Measurements from ENCODE around the gene PAIP2.
A peak's percentile ranks its signal among the peaks of the same experiment; 100 is the strongest.

PAIP2 gene

DNA sequence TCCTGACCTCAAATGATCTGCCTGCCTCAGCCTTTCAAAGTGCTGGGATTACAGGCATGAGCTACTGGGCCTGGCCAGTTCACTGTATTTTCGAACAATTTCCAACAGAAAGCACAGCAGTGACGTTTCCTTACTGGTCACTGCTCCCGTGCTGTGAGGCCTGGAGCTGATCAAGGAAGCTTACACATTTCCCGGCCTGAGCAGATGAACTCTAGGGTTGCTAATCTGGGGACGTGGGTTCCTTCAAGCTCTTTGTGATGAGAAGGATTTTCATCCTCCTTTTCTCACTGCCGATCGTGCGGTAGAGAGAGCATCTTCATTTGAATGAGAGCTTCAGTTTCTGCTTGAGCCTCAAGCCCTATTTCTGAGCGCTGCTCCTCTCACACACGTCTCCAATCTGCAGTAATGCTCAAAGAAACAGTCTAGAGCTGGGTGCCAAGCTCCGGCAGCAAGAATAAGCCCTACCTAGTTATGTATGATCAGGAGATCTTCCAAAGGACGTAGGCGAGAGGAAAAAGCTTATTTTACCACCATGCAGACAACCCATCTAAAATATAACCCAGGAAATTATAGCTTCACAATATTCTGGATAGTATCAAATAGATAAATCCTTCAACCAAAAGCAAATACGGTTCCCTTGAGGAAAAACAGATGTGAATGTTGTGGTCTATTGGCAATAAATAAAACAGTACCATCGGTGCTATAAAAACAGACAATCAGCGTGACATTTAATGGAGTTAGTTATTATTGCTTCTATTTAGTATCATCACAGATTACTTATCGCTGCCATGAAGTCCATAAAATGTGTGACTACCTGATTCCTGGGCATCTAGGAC, 69.6 kb downstream of the PAIP2 start:
- DNase-seq (ENCODE audit: low read depth) = no peak

DNA sequence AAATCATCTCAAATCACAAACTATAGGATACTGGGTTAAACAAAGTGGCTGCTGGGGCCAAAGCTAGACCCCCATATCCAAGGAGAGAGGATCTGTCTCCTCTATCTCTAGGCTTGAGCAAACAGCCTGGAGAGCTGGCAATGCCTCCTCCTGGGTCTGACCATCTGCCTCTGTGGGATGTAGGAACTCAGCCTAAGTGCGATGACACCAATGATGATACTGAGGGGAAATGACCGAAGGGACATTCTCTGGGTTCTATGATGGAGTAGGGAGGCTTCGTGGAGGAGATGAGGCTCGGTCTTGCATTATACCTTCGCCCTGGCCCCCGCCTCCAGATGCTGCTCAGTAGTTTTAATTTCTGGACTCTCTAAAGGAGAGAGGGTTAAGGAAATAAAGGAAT, 71.5 kb downstream of the PAIP2 start:
- DNase-seq (ENCODE audit: low read depth) = no peak

DNA sequence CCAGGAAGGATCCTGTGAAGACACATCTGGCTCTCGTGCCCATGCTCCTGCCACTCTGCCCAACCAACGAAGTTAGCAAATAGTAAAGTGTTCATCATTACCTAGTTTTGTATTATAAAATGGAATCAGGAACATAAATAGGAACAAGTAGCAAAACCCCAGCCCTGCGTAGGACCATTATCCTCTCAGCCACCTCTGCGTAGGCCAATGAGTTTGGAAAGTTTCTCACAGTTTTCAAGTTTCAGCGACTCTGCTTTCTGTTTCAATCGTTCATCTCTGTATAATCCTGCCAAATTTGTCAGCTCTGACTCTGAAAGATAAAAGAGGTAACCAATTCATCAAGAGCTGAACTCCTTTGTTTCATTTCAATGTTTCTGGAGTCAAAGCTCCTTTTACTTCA, 72.3 kb downstream of the PAIP2 start:
- DNase-seq (ENCODE audit: low read depth) = no peak

DNA sequence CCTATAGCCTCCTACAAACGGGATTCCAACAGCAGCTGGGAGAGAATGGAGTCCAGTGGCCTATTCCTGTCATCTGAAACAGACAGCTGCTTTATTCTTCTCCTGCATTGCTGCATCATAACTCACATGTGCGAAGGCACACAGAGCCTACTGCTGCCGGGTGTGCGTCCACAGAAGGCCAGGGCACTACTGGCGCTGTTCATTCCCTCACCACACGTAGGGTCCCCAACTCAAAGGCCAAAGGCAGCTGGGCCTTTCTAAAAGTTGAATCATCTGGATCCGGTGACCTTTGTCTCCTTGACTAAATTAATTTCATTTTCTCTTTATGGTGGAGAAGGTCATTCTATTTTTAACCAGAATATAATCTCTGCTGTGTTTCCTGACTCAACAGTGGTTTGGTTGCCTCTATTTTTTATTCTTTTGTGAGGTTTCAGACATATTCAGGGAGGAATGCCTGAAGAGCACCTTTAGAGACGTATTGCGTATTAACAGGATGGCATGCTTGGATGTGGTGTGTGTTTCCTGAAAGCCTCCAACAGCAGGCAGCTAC, 73.0 kb downstream of the PAIP2 start:
- DNase-seq (ENCODE audit: low read depth) = no peak

DNA sequence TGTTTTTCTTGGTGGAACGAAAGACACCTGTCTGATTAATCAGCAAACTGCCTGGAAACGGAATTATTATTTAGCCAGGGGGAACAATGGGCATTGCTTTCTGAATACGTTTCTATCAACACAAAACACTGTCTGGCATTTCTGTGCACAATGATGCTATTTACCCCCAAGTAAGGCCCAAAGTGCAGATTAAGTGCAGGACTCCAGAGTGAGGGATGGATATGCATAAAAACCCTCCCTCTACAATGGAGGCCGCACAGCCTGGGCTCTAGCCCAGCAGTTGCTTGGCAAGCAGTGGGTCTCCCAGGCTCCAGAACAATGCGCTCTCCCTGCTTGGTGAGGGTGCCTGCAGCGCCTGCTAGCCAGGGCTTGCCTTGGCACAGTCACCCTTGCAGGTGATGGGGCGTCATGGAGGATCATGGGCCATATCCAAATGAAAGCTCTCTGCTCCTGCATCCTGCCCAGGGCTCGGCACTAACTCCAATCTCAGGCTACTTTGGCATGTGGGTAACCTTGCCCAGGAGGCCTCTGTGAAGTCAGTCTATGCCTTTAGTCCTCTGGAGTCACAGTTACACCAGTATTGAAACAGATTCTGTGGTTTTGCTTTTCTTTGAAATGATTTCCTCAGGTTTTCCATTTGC, 73.7 kb downstream of the PAIP2 start:
- DNase-seq (ENCODE audit: low read depth) = no peak

DNA sequence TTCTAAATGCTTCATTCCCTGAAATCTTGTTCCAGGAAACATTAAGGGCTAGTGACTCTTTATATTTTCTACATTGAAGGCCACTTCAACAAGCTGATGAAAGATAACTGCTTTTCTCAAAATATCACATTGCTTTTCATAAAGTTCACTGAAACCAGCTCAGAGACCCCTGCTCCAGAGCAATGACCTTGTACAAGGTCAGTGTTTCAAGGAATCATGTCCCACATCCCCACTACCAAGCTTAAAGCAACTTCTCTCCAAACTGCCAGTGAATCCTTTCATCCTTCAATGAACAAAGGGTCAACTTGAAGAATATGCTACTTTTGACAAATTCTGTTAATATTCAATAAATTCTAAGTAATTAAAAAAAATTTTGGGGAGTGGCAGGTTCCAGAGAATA, 74.2 kb downstream of the PAIP2 start:
- DNase-seq (ENCODE audit: low read depth) = no peak

DNA sequence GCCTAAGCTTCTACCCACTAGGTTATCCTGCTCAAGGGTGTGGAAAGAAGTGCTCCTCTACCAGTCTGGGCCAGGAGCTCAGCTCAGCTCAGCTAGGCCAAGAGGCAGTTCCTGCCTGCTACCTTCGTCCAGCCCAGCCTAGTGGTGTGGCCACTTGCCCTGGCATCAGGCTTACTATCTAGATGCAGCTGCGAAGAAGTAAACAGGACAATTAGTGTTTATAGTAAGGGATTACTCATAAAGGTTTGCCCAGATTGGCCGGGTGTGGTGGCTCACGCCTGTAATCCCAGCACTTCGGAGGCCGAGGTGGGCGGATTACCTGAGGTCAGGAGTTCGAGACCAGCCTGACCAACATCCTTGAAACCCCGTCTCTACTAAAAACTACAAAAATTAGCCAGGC, 75.0 kb downstream of the PAIP2 start:
- no peak for DNase-seq (ENCODE audit: low read depth)

DNA sequence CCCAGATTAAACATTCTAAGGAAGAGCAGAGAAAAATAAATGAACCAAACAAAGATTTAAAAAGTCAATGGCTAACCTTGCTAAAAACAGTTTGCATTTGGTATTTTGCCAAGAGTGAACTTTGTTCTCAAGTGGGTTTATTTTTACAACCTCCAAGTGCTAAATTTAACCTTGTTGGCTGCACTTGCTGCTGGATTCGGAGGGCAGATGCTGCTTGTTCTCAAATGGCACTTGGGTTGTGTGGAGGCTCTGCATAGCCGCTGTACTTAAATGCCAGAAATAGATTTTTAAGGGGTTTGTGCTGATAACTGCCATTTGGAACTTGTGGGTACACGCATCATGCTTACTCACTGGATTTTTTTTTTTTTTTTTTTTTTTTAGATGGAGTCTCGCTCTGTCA, 75.6 kb downstream of the PAIP2 start:
- DNase-seq (ENCODE audit: low read depth) = peak; percentile 63

DNA sequence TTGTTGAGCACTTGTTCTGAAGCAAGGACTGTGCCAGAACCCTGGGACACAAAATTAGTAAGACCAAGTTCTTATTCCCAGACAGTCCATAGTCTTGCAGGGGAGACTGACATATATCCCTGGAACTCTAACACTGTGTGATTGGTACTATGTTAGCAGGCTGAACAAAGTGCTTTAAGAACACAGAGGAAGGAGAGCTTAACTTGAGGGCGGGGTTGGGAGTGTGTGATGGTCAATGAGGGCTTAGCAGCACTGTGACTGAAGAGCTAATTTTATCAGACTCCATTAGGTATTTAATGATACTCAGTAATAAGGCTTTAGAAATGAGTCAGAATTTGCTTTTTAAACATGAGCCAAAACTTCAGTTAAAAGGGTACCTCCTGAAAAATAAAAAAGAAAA, 77.1 kb downstream of the PAIP2 start:
- DNase-seq (ENCODE audit: low read depth) = no peak

All from EH (cell line).